ENCODE results near the gene IL36B.

DNA sequence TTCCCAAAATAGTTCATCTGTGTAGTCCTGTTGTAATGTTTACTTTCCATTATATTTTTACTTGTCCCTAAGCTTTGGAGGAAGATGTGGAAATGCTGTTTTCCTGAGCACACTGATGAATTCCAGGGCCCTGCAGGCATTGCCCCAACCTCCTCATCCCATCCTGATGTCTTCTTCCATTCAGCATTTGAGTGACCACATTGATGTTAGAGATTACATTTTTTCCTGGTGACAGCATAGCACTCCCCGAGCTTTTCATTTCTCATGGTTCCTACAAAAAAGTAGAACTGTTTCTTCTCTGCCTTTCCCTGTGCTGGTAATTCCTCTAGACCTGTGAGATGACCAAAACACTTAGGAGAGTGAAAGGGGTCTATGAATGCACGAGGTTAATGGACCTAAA, 42.6 kb downstream of the IL36B start:
- TF ChIP-seq, protein P1, sequence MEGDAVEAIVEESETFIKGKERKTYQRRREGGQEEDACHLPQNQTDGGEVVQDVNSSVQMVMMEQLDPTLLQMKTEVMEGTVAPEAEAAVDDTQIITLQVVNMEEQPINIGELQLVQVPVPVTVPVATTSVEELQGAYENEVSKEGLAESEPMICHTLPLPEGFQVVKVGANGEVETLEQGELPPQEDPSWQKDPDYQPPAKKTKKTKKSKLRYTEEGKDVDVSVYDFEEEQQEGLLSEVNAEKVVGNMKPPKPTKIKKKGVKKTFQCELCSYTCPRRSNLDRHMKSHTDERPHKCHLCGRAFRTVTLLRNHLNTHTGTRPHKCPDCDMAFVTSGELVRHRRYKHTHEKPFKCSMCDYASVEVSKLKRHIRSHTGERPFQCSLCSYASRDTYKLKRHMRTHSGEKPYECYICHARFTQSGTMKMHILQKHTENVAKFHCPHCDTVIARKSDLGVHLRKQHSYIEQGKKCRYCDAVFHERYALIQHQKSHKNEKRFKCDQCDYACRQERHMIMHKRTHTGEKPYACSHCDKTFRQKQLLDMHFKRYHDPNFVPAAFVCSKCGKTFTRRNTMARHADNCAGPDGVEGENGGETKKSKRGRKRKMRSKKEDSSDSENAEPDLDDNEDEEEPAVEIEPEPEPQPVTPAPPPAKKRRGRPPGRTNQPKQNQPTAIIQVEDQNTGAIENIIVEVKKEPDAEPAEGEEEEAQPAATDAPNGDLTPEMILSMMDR (IDR thresholded peaks at IDR 0.05) = no peak
- TF ChIP-seq POLR2A (IDR thresholded peaks at IDR 0.05) = no peak

All from body of pancreas (tissue), 4 donors.